GM19397 (cell line): Measurements from ENCODE around the gene IL4.
"Not testable (repeated sequence)": the region's sequence is repeated elsewhere in the genome, so short reads cannot be mapped to it uniquely, and the experiment has no call there.

ENCODE experiments used
- ATAC-seq: cut with Tn5 transposase; IDR thresholded peaks from one replicate; pipeline ENCODE4 v1.9.1; 2021; ENCODE audit warnings: mild to moderate bottlenecking, moderate library complexity; ENCODE audit not compliant: unreplicated experiment

The IL4 gene

GRCh38 chr5:132689513-132689912 is 15.7 kb downstream of the IL4 start:
- no peak for ATAC-seq

GRCh38 chr5:132690156-132690555 is 16.4 kb downstream of the IL4 start:
- ATAC-seq = no peak

- not testable (repeated sequence) for ATAC-seq
Observed at GRCh38 chr5:132691755-132692631, 18.2 kb downstream of the IL4 start.

GRCh38 chr5:132692632-132692967 is 18.8 kb downstream of the IL4 start:
- ATAC-seq = no peak

GRCh38 chr5:132695956-132696355 is 22.2 kb downstream of the IL4 start:
- ATAC-seq = no peak

GRCh38 chr5:132704875-132705274 is 31.1 kb downstream of the IL4 start:
- no peak for ATAC-seq

GRCh38 chr5:132708645-132709044 is 34.9 kb downstream of the IL4 start:
- ATAC-seq = no peak

- ATAC-seq = no peak
Observed at GRCh38 chr5:132714456-132715307, 40.9 kb downstream of the IL4 start.

- no peak for ATAC-seq
Observed at GRCh38 chr5:132718544-132719312, 44.9 kb downstream of the IL4 start.

GRCh38 chr5:132725745-132726144 is 52.0 kb downstream of the IL4 start:
- ATAC-seq = no peak

GRCh38 chr5:132729896-132730295 is 56.1 kb downstream of the IL4 start:
- ATAC-seq = no peak
